ENCODE data around the gene MATN1.

GRCh38 chr1:30735124-30735523 lies 11.7 kb upstream of the MATN1 start:
- TF ChIP-seq CTCF (IDR thresholded peaks at IDR 0.05) (no peak), POLR2A (IDR thresholded peaks at IDR 0.05) (no peak)

Measured in Peyer's patch (tissue), 4 donors.